Neural cell (in vitro differentiated cells): Measurements from ENCODE around the gene RXFP2. TPM values are rescaled to one million over a fixed set of nuclear protein-coding genes. Genes with fewer than 3 reads are reported as not detected.

Experiments used
- H2AFZ ChIP-seq: fragments of 200-600, 300-800 bp; sonication (generic), shearing (Covaris generic); 2 replicates; pipeline ENCODE4 v1.6.0; 2014; ENCODE audit warnings: low read depth, mild to moderate bottlenecking, antibody characterized with exemption, low read length, moderate library complexity
- H3F3A ChIP-seq: fragments of 200-600 bp; shearing (Covaris generic); 2 replicates; pipeline ENCODE4 v1.6.1; 2016; ENCODE audit warnings: mild to moderate bottlenecking, moderate library complexity, mixed read lengths, antibody characterized with exemption, low read length; ENCODE audit not compliant: insufficient read depth, poor library complexity, severe bottlenecking
- H3K27ac ChIP-seq: fragments of 200-600, 300-800 bp; sonication (generic), shearing (Covaris generic); 2 replicates; pipeline ENCODE4 v1.5.1; 2014; ENCODE audit warnings: mild to moderate bottlenecking, low read length, moderate library complexity
- H3K27me3 ChIP-seq: fragments of 300-800, 200-600 bp; sonication (generic), shearing (Covaris generic); 2 replicates; pipeline ENCODE4 v1.6.0; 2014; ENCODE audit warnings: mild to moderate bottlenecking, low read depth, low read length, moderate library complexity; ENCODE audit not compliant: insufficient read depth
- H3K36me3 ChIP-seq: fragments of 300-800, 200-600 bp; sonication (generic), shearing (Covaris generic); 2 replicates; pipeline ENCODE4 v1.5.1; 2014; ENCODE audit warnings: mild to moderate bottlenecking, antibody characterized with exemption, low read length, moderate library complexity; ENCODE audit not compliant: insufficient read depth
- H3K4me2 ChIP-seq: fragments of 300-800, 200-600 bp; sonication (generic), shearing (Covaris generic); 2 replicates; pipeline ENCODE4 v1.6.0; 2014; ENCODE audit warnings: mild to moderate bottlenecking, low read length
- H3K4me3 ChIP-seq: fragments of 300-800, 200-600 bp; sonication (generic), shearing (Covaris generic); 2 replicates; pipeline ENCODE4 v1.5.1; 2014; ENCODE audit warnings: mild to moderate bottlenecking, low read length, moderate library complexity
- H3K79me2 ChIP-seq: fragments of 200-600 bp; shearing (Covaris generic); replicated peaks from 2 replicates; pipeline ENCODE4 v1.6.0; 2014; ENCODE audit warnings: mild to moderate bottlenecking, low read length, moderate library complexity; ENCODE audit not compliant: insufficient read depth
- H3K9ac ChIP-seq: fragments of 300-800, 200-600 bp; sonication (generic), shearing (Covaris generic); 2 replicates; pipeline ENCODE4 v1.6.1; 2016; ENCODE audit warnings: mild to moderate bottlenecking, low read length, mixed read lengths
- H3K9me2 ChIP-seq: fragments of 200-600 bp; shearing (Covaris generic); 2 replicates; pipeline ENCODE4 v1.6.1; 2016; ENCODE audit warnings: mild to moderate bottlenecking, low read length, mixed read lengths; ENCODE audit not compliant: insufficient read depth
- H3K9me3 ChIP-seq: fragments of 200-600, 300-800 bp; sonication (generic), shearing (Covaris generic); 2 replicates; pipeline ENCODE4 v1.6.1; 2016; ENCODE audit warnings: mild to moderate bottlenecking, mixed run types, low read length, moderate library complexity, mixed read lengths
- H4K20me1 ChIP-seq: fragments of 200-600 bp; shearing (Covaris generic); 2 replicates; pipeline ENCODE4 v1.6.1; 2016; ENCODE audit warnings: mild to moderate bottlenecking, mixed run types; ENCODE audit not compliant: insufficient read depth
- CTCF ChIP-seq: fragments of 450-650 bp; IDR thresholded peaks from 2 replicates; pipeline ENCODE4 v1.5.1; 2014; ENCODE audit warnings: antibody characterized with exemption, mild to moderate bottlenecking, moderate library complexity; ENCODE audit not compliant: poor library complexity, severe bottlenecking
- EP300 ChIP-seq: fragments of 450-650 bp; conservative IDR thresholded peaks from 2 replicates; pipeline ENCODE4 v1.6.1; 2014; ENCODE audit warnings: antibody characterized with exemption, mild to moderate bottlenecking, moderate library complexity; ENCODE audit not compliant: poor library complexity, severe bottlenecking
- MXI1 ChIP-seq: fragments of 450-650 bp; conservative IDR thresholded peaks from 2 replicates; pipeline ENCODE4 v1.6.1; 2014; ENCODE audit warnings: antibody characterized with exemption, mild to moderate bottlenecking; ENCODE audit not compliant: poor library complexity, severe bottlenecking
- POLR2AphosphoS5 ChIP-seq: IDR thresholded peaks from 2 replicates; pipeline ENCODE4 v1.6.1; 2012
- RAD21 ChIP-seq: fragments of 450-650 bp; conservative IDR thresholded peaks from 2 replicates; pipeline ENCODE4 v1.6.1; 2014; ENCODE audit warnings: antibody characterized with exemption, mild to moderate bottlenecking, moderate library complexity
- REST ChIP-seq: IDR thresholded peaks from 2 replicates; pipeline ENCODE4 v1.6.1; 2012; ENCODE audit warnings: borderline replicate concordance
- SMC3 ChIP-seq: fragments of 450-650 bp; conservative IDR thresholded peaks from 2 replicates; pipeline ENCODE4 v1.6.1; 2014; ENCODE audit warnings: antibody characterized with exemption, mild to moderate bottlenecking, moderate library complexity; ENCODE audit not compliant: poor library complexity
- TAF1 ChIP-seq: IDR thresholded peaks from 2 replicates; pipeline ENCODE4 v1.6.1; 2012; ENCODE audit warnings: low read depth
- polyA plus RNA-seq: library from polyadenylated mRNA; depleted of rRNA; stranded (reverse); fragments of >200 nt; gene quantifications from 2 replicates; pipeline ENCODE4 v1.2.3, GENCODE V29; 2014

RXFP2 gene
- polyA plus RNA-seq, 1 donor from 2014 or later = not detected

GRCh38 chr13:31818236-31818635 lies 78.9 kb downstream of the RXFP2 start:
- no peaks in the 10 kb centered on the region for H3K36me3 ChIP-seq
- TF ChIP-seq REST (no peak), TAF1 (no peak), POLR2AphosphoS5 (no peak), SMC3 (no peak), RAD21 (no peak), CTCF (no peak), MXI1 (no peak), EP300 (no peak)

GRCh38 chr13:31824705-31825517 lies 85.6 kb downstream of the RXFP2 start:
- Histone ChIP-seq H2AFZ (no peak overlapping the region), H3K9ac (no peak overlapping the region), H3K27ac (no peak overlapping the region), H3K9me3 (no peaks in the 10 kb centered on the region), H3K4me3 (no peak overlapping the region), H3K4me2 (no peak overlapping the region), H3K27me3 (no peaks in the 10 kb centered on the region), H3K9me2 (no peaks in the 10 kb centered on the region), H3F3A (no peaks in the 10 kb centered on the region), H3K36me3 (no peaks in the 10 kb centered on the region), H4K20me1 (no peaks in the 10 kb centered on the region), H3K79me2 (no peaks in the 10 kb centered on the region)
- TF ChIP-seq TAF1 (no peak), SMC3 (peak; percentile 50), CTCF (peak; percentile 58), RAD21 (peak; percentile 65), POLR2AphosphoS5 (no peak)

More at GRCh38 chr13:31818236-31818635, 78.9 kb downstream of the RXFP2 start:
- H2AFZ ChIP-seq = no peak overlapping the region
- H3K27ac ChIP-seq = no peak overlapping the region
- H3K9ac ChIP-seq = no peak overlapping the region
- no peak overlapping the region for H3K4me3 ChIP-seq
- no peaks in the 10 kb centered on the region for H4K20me1 ChIP-seq
- no peaks in the 10 kb centered on the region for H3F3A ChIP-seq
- H3K9me2 ChIP-seq = no peaks in the 10 kb centered on the region
- H3K9me3 ChIP-seq = no peaks in the 10 kb centered on the region
- no peak overlapping the region for H3K4me2 ChIP-seq
- no peaks in the 10 kb centered on the region for H3K79me2 ChIP-seq
- no peaks in the 10 kb centered on the region for H3K27me3 ChIP-seq
